Type B pancreatic cell (in vitro differentiated cells): ENCODE measurements around the gene CPEB3. TPM values are rescaled to one million over a fixed set of nuclear protein-coding genes. Genes with fewer than 3 reads are reported as not detected.

Source experiments
- DNase-seq: peaks from one replicate; pipeline ENCODE4 v3.0.0; 2021; ENCODE audit warnings: mixed read lengths; ENCODE audit not compliant: unreplicated experiment; ENCODE audit errors: extremely low spot score
- H3K27ac Mint-ChIP-seq: 2 replicates; pipeline ENCODE4 v1.8.0; 2021; ENCODE audit warnings: mild to moderate bottlenecking, mixed read lengths
- H3K27me3 Mint-ChIP-seq: 2 replicates; pipeline ENCODE4 v1.8.0; 2021; ENCODE audit warnings: mixed read lengths
- H3K36me3 Mint-ChIP-seq: 2 replicates; pipeline ENCODE4 v1.8.0; 2021; ENCODE audit warnings: mixed read lengths
- H3K4me1 Mint-ChIP-seq: one replicate; pipeline ENCODE4 v1.8.0; 2021; ENCODE audit warnings: mixed read lengths; ENCODE audit not compliant: unreplicated experiment
- H3K4me3 Mint-ChIP-seq: 2 replicates; pipeline ENCODE4 v1.8.0; 2021; ENCODE audit warnings: mild to moderate bottlenecking, mixed read lengths
- H3K9me3 Mint-ChIP-seq: 2 replicates; pipeline ENCODE4 v1.8.0; 2021; ENCODE audit warnings: mixed read lengths
- total RNA-seq: library from RNA; stranded (reverse); gene quantifications from 2 replicates; pipeline ENCODE4 v1.2.1, GENCODE V29; 2021; ENCODE audit warnings: low replicate concordance
- TF ChIP-seq, protein P1 (sequence below): fragments of 200-600 bp; sonication (generic); conservative IDR thresholded peaks from 2 replicates; pipeline ENCODE4 v1.5.0; 2021; ENCODE audit warnings: antibody characterized with exemption, mild to moderate bottlenecking

Gene CPEB3
- total RNA-seq, 1 donor from 2014 or later: 2.3 TPM

DNA sequence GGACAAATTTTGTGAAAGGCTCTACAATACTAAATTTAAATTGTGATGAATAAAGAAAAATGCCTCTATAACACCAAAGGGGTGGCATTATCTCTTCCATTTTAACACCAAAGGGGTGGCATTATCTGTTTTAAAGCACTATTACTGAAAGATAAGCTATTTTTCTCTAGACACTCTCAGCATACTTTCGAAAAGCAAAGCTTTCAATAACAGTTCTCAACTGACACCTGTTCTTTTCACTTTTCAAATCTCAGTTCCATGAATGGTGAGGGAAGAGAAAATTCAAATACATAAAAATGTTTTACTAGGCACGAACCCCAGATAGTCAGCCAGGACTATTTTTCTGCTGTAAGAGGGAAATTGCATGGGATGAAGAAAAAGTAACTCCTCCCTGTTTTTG lies 103.8 kb downstream of the CPEB3 start:
- no peak for DNase-seq
- no peaks in the 10 kb centered on the region for H3K9me3 Mint-ChIP-seq
- H3K36me3 Mint-ChIP-seq: no peaks in the 10 kb centered on the region
- no peak overlapping the region for H3K4me3 Mint-ChIP-seq
- H3K4me1 Mint-ChIP-seq: no peaks in the 10 kb centered on the region
- TF ChIP-seq, protein P1, sequence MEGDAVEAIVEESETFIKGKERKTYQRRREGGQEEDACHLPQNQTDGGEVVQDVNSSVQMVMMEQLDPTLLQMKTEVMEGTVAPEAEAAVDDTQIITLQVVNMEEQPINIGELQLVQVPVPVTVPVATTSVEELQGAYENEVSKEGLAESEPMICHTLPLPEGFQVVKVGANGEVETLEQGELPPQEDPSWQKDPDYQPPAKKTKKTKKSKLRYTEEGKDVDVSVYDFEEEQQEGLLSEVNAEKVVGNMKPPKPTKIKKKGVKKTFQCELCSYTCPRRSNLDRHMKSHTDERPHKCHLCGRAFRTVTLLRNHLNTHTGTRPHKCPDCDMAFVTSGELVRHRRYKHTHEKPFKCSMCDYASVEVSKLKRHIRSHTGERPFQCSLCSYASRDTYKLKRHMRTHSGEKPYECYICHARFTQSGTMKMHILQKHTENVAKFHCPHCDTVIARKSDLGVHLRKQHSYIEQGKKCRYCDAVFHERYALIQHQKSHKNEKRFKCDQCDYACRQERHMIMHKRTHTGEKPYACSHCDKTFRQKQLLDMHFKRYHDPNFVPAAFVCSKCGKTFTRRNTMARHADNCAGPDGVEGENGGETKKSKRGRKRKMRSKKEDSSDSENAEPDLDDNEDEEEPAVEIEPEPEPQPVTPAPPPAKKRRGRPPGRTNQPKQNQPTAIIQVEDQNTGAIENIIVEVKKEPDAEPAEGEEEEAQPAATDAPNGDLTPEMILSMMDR: no peak
- H3K27me3 Mint-ChIP-seq: no peaks in the 10 kb centered on the region
- H3K27ac Mint-ChIP-seq: no peak overlapping the region

DNA sequence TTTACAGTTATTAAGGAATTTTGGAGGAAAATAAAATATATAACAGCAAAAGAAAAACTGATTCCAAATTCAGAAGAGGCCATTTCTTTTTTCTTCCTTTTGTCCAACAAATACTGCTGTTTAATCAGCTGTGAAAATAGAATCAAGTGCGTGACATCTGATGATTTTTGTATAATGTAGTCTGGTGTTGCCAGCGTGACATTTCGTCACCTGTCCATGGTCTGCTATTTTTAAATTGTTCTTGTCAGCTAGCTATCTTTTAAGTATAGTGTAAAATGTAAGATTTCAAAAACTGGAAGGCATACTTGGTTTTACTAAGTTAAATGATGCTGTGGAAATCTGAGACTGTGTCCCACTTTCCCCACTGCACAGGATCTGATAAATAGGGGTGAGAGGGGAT lies 105.9 kb downstream of the CPEB3 start:
- TF ChIP-seq, protein P1: no peak
- Mint-ChIP-seq H3K27ac (no peak overlapping the region), H3K9me3 (no peaks in the 10 kb centered on the region), H3K4me3 (no peak overlapping the region), H3K27me3 (no peaks in the 10 kb centered on the region), H3K36me3 (no peaks in the 10 kb centered on the region), H3K4me1 (peaks cover 4% of the 10 kb centered on the region)
- no peak for DNase-seq

DNA sequence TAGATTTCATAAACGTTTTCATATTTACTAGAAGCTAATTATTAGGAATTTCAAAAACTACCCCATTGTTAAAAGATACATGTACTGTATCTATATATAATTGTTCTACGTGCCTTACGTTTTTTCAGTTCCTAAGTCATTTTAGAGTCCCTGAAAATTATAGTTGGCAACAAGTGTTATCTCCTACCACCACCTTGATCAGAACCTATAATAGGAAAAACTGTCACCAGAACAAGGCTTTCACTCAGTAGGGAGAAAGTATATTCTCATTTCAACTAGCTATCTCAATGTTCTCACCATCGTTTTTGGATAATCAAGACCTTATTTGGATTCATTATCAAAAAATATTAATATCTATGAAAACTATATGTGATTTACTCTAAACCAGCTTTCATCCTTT lies 107.7 kb downstream of the CPEB3 start:
- H3K36me3 Mint-ChIP-seq: no peaks in the 10 kb centered on the region
- peaks cover 4% of the 10 kb centered on the region for H3K4me1 Mint-ChIP-seq
- H3K9me3 Mint-ChIP-seq: no peaks in the 10 kb centered on the region
- no peaks in the 10 kb centered on the region for H3K27me3 Mint-ChIP-seq
- no peak overlapping the region for H3K4me3 Mint-ChIP-seq
- no peak overlapping the region for H3K27ac Mint-ChIP-seq
- no peak for DNase-seq
- TF ChIP-seq, protein P1: no peak

DNA sequence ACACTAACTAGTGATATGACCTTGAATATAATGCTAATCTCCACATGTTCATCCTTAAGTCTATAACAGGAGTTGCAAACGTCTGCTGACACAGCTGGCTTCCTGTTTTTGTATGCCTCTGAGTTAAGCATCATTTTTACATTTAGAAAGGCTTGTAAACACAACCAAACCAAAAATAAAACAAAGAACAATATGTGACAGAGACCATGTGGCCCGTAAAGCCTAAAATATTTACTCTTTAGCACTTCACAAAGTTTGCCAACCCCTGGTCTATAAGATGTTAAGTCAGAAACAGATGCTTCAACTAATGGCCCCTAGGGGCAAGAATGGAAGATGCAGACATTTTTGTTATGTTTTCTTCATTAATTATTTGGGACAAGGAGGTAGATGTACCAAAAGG lies 109.3 kb downstream of the CPEB3 start:
- no peak overlapping the region for H3K4me3 Mint-ChIP-seq
- no peak overlapping the region for H3K27ac Mint-ChIP-seq
- no peaks in the 10 kb centered on the region for H3K27me3 Mint-ChIP-seq
- H3K4me1 Mint-ChIP-seq: peaks cover 4% of the 10 kb centered on the region
- H3K9me3 Mint-ChIP-seq: no peaks in the 10 kb centered on the region
- no peaks in the 10 kb centered on the region for H3K36me3 Mint-ChIP-seq
- DNase-seq: no peak
- TF ChIP-seq, protein P1: peak; percentile 65

DNA sequence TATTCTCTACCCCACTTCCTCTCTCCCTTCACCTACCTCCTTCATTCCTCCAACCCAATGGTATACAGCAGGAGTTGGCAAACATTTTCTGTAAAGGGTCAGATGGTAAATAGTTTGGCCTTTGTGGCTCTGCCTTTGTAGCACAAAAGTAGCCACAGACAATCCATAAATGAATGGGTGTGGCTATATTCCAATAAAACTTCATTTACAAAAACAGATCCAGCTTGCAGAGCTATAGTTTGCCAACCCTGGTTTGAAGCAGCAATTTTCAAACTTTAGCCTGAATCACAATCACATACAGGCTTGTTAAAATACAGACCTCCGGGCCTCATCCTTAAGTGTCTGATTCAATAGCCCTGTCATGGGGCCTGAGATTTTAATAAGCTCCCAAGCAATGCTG lies 110.5 kb downstream of the CPEB3 start:
- Mint-ChIP-seq H3K4me1 (peaks cover 4% of the 10 kb centered on the region), H3K27ac (no peak overlapping the region), H3K4me3 (no peak overlapping the region), H3K36me3 (no peaks in the 10 kb centered on the region), H3K9me3 (peaks cover 1% of the 10 kb centered on the region), H3K27me3 (no peaks in the 10 kb centered on the region)
- TF ChIP-seq, protein P1: no peak
- DNase-seq: no peak

DNA sequence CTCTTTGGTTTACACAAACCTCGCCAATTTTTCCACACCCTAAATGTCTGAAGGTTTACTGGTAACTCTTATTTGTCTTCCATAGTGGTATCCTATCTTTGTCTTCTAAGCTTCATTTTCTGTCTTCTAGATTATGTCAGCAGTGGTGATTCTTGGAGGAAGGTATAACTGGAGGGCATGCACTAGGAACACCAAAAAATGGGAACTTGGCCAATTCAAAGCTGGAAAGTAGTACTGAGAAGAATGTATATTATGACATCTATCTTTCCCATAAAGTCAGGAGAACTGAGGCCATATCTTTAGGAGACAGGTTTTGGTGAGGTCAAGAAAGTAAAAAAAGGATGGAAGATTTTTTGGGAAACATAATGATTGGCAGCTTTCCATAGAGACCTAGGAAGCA lies 113.3 kb downstream of the CPEB3 start:
- H3K27ac Mint-ChIP-seq: no peak overlapping the region
- no peak for DNase-seq
- H3K27me3 Mint-ChIP-seq: no peaks in the 10 kb centered on the region
- H3K36me3 Mint-ChIP-seq: no peaks in the 10 kb centered on the region
- peaks cover 7% of the 10 kb centered on the region for H3K9me3 Mint-ChIP-seq
- peaks cover 4% of the 10 kb centered on the region for H3K4me1 Mint-ChIP-seq
- no peak overlapping the region for H3K4me3 Mint-ChIP-seq
- TF ChIP-seq, protein P1: no peak
